Activated CD4-positive, alpha-beta T cell treated with anti-CD3 and anti-CD28 coated beads, Interleukin-2, amount 10 ng/mL, durations not matched to agents 24 days and 14 days (primary cell): ENCODE measurements around the gene TAF3. TPM values are rescaled to one million over a fixed set of nuclear protein-coding genes. Genes with fewer than 3 reads are reported as not detected.
A peak's percentile ranks its signal among the peaks of the same experiment; 100 is the strongest.

Experiments
- DNase-seq: peaks from one replicate; pipeline ENCODE4 v3.0.0; 2022
- H3K27ac Mint-ChIP-seq: one replicate; pipeline ENCODE4 v1.8.0; 2022; ENCODE audit warnings: mild to moderate bottlenecking, mixed read lengths
- H3K27me3 Mint-ChIP-seq: one replicate; pipeline ENCODE4 v1.8.0; 2022; ENCODE audit warnings: mixed read lengths
- H3K36me3 Mint-ChIP-seq: one replicate; pipeline ENCODE4 v1.8.0; 2022; ENCODE audit warnings: low read depth, mild to moderate bottlenecking, mixed read lengths
- H3K4me1 Mint-ChIP-seq: one replicate; pipeline ENCODE4 v1.8.0; 2021; ENCODE audit warnings: mixed read lengths
- H3K4me3 Mint-ChIP-seq: one replicate; pipeline ENCODE4 v1.8.0; 2022; ENCODE audit warnings: mild to moderate bottlenecking, moderate library complexity, mixed read lengths
- H3K9me3 Mint-ChIP-seq: one replicate; pipeline ENCODE4 v1.8.0; 2021; ENCODE audit warnings: mixed read lengths
- intact Hi-C: fragments of 100-400 bp; cut with micrococcal nuclease; formaldehyde crosslinking; loops from one replicate; pipeline ENCODE4 v1.15.1; 2023
- total RNA-seq: library from RNA; stranded (reverse); gene quantifications from 2 replicates; pipeline ENCODE4 v1.2.3, GENCODE V29; 2022

TAF3 gene
- total RNA-seq, 1 donor from 2014 or later: 15.1 TPM

DNA sequence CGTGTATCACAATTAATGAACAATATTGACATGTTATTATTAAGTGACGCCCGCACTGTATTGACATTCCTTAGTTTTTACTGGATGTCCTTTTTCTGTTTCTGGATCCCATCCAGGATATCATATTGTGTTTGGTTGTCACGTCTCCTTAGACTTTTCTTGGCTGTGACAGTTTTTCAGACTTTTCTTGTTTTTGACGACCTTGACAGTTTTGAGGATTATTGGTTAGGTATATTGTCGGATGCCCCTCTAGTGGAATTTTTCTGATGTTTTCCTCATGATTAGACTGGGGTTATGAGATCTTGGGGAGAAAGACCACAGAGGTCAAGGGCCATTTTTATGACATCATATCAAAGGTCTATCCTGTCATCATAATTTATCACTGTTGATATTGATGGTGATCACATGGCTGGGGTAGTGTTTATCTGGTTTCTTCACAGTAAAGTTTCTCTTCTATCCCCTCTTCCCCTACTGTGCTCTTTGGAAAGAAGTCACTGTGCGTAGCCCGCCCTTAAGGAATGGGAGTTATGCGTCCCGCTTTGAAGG is 11.1 kb downstream of the TAF3 start:
- no peaks in the 10 kb centered on the region for H3K9me3 Mint-ChIP-seq
- peaks cover 31% of the 10 kb centered on the region for H3K36me3 Mint-ChIP-seq
- no peak overlapping the region for H3K4me3 Mint-ChIP-seq
- intact Hi-C loops: no loop called here
- H3K4me1 Mint-ChIP-seq: peaks cover 9% of the 10 kb centered on the region
- H3K27ac Mint-ChIP-seq: no peak overlapping the region
- no peak for DNase-seq
- no peaks in the 10 kb centered on the region for H3K27me3 Mint-ChIP-seq

DNA sequence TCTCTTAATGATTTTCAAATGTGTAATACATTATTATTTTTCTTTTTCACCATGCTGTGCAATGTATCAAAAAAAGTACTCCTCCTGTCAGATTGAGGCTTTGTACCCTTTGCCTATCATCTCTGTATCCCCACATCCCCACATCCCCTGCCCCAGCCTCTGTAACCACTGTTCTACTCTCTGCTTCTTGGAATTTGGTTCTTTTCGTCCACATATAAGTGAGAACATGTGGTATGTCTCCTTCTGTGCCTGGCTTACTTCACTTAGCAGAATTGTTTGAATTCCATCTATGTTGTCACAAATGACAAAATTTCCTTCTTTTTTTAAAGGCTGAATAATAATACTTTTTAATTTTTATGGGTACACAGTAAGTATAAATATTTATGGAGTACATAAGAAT is 13.8 kb downstream of the TAF3 start:
- Mint-ChIP-seq H3K9me3 (no peaks in the 10 kb centered on the region), H3K36me3 (peaks cover 24% of the 10 kb centered on the region), H3K4me3 (no peak overlapping the region), H3K27ac (no peak overlapping the region), H3K27me3 (no peaks in the 10 kb centered on the region), H3K4me1 (peaks cover 7% of the 10 kb centered on the region)
- no peak for DNase-seq
- intact Hi-C loops: no loop called here

DNA sequence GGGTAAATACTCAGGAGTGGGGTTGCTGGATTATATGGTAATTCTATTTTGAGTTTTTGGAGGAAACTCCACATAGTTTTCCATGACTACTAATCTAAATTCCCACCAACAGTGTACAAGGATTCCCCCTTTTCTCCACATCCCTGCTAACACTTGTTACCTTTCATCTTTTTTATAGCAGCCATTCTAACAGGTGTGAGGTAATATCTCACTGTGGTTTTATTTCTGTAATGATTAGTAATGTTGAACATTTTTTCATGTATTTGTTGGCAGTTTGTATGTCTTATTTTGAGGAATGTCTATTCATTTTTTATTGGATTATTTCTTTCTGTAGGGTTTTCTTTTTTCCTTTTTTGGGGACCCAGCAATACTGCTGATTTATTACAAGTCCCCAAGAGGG is 14.9 kb downstream of the TAF3 start:
- Mint-ChIP-seq H3K9me3 (no peaks in the 10 kb centered on the region), H3K27me3 (no peaks in the 10 kb centered on the region), H3K36me3 (peaks cover 21% of the 10 kb centered on the region), H3K4me3 (no peak overlapping the region), H3K27ac (no peak overlapping the region), H3K4me1 (peaks cover 7% of the 10 kb centered on the region)
- no peak for DNase-seq
- intact Hi-C loops: no loop called here

DNA sequence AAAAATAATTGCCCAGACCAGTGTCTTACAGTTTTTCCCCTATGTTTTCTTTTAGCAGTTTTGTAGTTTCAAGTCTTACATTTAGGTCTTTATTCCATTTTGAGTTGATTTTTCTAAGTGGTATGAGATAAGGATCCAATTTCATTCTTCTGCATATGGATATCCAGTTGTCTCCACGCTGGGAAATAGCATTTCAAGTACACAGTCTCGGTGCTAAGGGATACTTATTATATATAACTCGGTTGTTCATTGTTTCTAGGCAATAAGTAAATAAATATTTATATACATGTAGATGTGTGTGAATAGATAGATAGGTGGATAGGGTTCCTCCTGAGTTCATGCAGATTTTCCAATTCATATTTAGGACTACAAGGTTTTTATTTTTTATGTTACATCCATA is 16.0 kb downstream of the TAF3 start:
- DNase-seq: no peak
- peaks cover 7% of the 10 kb centered on the region for H3K4me1 Mint-ChIP-seq
- H3K4me3 Mint-ChIP-seq: no peak overlapping the region
- intact Hi-C loops: no loop called here
- H3K27me3 Mint-ChIP-seq: no peaks in the 10 kb centered on the region
- peaks cover 20% of the 10 kb centered on the region for H3K36me3 Mint-ChIP-seq
- no peaks in the 10 kb centered on the region for H3K9me3 Mint-ChIP-seq
- no peak overlapping the region for H3K27ac Mint-ChIP-seq

DNA sequence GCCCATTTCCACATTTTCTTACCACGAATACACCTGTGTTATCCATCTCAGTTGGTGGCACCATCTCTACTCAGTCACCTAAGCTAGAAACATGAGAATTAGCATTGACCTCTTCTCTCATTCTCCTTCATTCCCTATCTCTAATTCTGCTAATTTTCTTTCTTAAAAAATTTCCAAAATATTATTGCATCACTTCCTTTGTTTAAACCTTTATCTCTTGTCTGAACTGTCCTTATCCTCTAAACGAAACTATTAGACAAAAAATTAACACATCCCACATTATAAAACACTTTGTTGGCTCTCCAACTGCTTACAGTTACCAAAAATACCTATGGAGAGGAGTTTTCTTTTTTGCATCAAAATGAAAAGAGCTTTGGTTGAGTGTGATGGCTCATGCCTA is 18.3 kb downstream of the TAF3 start:
- Mint-ChIP-seq H3K9me3 (no peaks in the 10 kb centered on the region), H3K4me3 (no peak overlapping the region), H3K27me3 (no peaks in the 10 kb centered on the region), H3K4me1 (peaks cover 5% of the 10 kb centered on the region), H3K36me3 (peaks cover 22% of the 10 kb centered on the region), H3K27ac (no peak overlapping the region)
- intact Hi-C loops: no loop called here
- no peak for DNase-seq

DNA sequence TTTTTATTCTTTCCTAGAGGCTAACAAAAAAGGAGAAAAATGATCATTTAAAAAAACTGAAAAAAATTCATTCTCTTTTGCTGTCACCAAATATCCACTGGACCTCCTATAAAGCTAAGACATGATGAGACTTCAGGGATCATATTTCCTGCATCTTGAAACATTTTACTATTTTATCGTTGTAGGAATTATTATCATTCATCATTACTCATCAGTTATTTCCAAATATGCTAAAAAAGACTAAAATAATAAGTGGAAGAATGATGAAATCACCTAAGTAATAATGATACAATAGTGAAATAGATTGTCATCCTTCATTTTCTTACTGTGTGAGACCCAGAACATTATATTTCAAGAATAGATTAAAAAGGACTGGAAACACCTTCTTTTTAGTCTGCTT is 28.3 kb downstream of the TAF3 start:
- H3K36me3 Mint-ChIP-seq: peaks cover 4% of the 10 kb centered on the region
- intact Hi-C loops: no loop called here
- no peak overlapping the region for H3K27ac Mint-ChIP-seq
- DNase-seq: no peak
- H3K27me3 Mint-ChIP-seq: no peaks in the 10 kb centered on the region
- H3K4me3 Mint-ChIP-seq: no peak overlapping the region
- no peaks in the 10 kb centered on the region for H3K9me3 Mint-ChIP-seq
- no peaks in the 10 kb centered on the region for H3K4me1 Mint-ChIP-seq

DNA sequence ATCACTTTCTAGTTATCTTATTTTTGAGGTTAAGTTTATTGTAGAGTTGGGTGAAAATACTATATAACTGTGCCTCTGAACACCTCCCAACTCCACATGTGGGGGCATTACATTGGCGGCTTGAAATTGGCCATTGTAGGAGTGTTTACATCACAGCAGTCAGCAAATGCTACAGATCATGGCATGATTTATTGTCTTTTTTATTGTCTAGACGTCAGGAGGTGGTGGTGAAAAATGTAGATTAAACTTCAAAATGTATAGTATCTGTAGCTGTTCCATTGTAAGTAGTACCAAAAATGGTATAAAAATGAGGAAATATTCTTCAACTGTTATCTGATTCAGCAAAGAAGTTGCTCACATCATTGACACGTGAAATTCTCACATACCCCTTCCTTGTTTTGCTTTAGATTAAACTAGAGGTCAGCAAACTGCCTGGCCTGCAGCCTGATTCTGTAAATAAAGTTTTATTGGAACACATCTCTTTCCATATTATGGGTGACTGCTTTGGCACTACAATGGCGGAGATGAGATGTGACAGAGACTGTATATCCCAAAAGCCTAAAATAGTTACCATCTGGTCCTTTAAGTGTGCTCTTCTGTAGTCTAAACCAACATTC is 35.0 kb downstream of the TAF3 start:
- intact Hi-C loops: no loop called here
- H3K4me3 Mint-ChIP-seq: no peak overlapping the region
- no peaks in the 10 kb centered on the region for H3K4me1 Mint-ChIP-seq
- DNase-seq: no peak
- H3K27ac Mint-ChIP-seq: no peak overlapping the region
- H3K27me3 Mint-ChIP-seq: no peaks in the 10 kb centered on the region
- H3K9me3 Mint-ChIP-seq: no peaks in the 10 kb centered on the region
- peaks cover 13% of the 10 kb centered on the region for H3K36me3 Mint-ChIP-seq

DNA sequence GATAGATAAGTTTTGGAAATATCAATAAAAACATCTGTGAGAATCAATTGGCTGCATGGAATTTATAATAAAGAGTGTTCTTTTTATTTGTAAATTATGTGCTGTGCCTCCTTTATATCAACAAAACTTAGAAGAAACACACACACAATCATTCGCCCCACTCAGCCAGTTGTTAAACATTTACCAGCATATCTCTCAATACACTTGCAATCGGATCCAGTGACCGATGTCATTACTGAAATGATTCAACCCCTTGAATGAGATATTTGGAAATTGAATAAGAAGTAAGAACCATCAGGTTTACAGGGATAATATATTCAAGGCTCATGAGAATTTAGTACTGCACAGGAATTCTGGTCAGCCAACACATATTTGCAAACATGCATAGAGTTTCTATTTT is 35.6 kb downstream of the TAF3 start:
- Mint-ChIP-seq H3K27ac (no peak overlapping the region), H3K9me3 (no peaks in the 10 kb centered on the region), H3K4me1 (no peaks in the 10 kb centered on the region), H3K27me3 (no peaks in the 10 kb centered on the region), H3K4me3 (no peak overlapping the region), H3K36me3 (peaks cover 12% of the 10 kb centered on the region)
- no peak for DNase-seq
- intact Hi-C loops: no loop called here

DNA sequence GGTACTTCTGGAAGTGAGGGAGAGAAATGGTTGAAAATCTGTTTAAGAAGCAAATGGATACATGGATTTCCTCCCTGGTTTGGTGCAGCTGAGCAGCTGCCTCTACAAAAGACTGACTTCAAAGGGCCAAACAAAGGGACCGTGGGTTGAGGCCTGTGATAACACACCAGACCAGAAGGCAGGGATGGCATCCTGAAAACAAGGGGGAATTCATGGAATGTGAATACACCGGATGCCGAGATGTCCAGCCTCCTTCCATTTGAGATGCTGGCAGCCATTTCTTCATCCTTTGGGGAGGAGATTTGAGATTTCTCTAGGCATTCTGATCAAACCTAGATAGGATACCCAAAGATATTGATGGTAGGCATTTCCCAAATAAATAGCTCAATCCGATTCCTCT is 36.9 kb downstream of the TAF3 start:
- Mint-ChIP-seq H3K9me3 (peaks cover 6% of the 10 kb centered on the region), H3K4me3 (no peak overlapping the region), H3K4me1 (no peaks in the 10 kb centered on the region), H3K36me3 (peaks cover 17% of the 10 kb centered on the region), H3K27me3 (no peaks in the 10 kb centered on the region), H3K27ac (no peak overlapping the region)
- intact Hi-C loops: no loop called here
- no peak for DNase-seq

DNA sequence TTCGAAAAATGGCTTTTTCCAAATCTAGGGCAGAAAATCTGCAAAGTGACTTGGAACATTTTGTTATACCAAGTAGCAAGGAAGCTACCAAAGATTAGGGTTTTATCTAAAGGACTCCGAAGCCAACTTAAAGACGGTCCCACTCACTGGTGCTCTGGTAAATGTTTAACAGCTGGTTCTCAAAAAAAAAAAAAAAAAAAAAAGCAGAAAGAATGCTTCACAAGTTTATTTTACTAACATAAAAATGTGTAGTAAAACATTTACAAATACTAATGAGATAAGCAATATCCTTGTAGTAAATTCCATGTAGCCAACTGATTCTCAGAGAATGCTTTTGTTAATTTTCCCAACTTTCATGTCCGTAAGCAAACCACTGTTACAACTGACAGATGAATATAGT is 38.4 kb downstream of the TAF3 start:
- Mint-ChIP-seq H3K4me3 (no peak overlapping the region), H3K4me1 (no peaks in the 10 kb centered on the region), H3K9me3 (peaks cover 6% of the 10 kb centered on the region), H3K27me3 (no peaks in the 10 kb centered on the region), H3K36me3 (peaks cover 19% of the 10 kb centered on the region), H3K27ac (no peak overlapping the region)
- DNase-seq: peak; percentile 16
- intact Hi-C loops: no loop called here

DNA sequence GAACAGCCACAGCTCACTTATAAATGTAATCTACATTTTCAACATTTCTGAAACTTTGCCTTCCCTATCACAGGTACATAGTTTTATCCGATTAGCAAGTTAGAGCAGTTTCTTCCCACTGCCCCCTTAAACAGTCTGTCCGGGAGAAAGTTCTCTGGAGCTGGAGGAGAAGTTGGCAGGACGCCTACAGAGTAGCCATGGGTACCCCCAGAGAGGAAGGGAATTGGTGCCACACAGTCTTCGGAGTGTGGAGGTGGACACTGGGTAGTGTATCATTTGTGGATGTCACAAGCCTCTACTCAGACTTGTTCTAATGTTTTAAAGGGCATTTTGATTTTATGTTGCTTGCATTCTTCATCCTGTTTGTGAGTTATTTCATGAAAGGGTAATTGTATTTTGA is 39.0 kb downstream of the TAF3 start:
- intact Hi-C loops: no loop called here

DNA sequence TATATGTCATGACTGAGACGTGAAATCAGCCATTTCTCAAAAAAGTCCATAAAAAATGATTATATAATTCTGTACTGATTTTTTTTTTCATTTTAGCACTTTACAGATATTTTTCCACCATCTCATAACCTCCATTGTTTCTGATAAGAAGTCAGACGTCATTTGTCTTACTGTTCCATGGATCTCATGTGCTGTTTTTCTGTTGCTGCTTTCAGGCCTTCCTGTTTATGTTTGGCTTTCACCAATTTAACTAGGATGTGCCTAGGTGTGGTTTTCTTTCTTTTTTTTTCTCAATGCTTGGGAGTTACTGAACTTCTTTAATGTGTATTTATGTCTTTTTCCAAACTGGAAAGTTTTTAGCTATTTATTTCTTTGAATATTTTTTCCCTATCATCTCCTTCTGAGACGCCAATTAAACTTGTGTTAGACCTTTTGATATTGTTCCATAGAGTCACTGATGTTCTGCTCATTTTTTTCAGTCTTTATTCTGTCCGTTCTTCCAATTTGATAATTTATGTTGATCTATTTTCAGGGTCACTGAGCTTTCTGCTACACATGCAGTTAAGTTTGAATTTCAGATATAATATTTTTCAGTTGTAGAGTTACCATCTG is 43.3 kb downstream of the TAF3 start:
- Mint-ChIP-seq H3K27me3 (no peaks in the 10 kb centered on the region), H3K36me3 (peaks cover 29% of the 10 kb centered on the region), H3K9me3 (peaks cover 15% of the 10 kb centered on the region), H3K4me1 (peaks cover 2% of the 10 kb centered on the region), H3K4me3 (no peak overlapping the region), H3K27ac (no peak overlapping the region)
- intact Hi-C loops: no loop called here
- no peak for DNase-seq

More for the DNA sequence above, 39.0 kb downstream of the TAF3 start:
- Mint-ChIP-seq H3K9me3 (peaks cover 6% of the 10 kb centered on the region), H3K27me3 (no peaks in the 10 kb centered on the region), H3K36me3 (peaks cover 22% of the 10 kb centered on the region), H3K27ac (no peak overlapping the region), H3K4me3 (no peak overlapping the region), H3K4me1 (no peaks in the 10 kb centered on the region)
- peak; percentile 37 for DNase-seq

DNA sequence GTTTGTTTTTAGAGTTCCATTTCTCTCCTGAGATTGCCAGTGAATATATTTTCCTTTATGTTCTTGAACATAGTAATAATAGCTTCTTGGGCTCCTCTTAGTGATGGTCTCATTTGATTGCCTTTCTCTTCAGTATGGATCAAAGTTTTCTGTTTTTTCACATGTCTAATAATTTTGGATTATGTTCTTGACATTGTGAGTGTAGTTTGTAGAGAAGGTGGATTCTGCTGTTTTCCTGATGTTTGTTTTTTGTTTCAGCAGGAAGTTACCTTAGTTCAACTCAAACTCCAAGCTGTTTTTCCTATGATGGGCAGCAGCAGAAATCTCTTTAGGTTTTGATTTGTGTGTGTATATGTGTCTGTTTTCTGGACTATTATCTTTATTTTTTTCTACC is 43.8 kb downstream of the TAF3 start:
- DNase-seq: no peak
- intact Hi-C loops: no loop called here
- H3K4me1 Mint-ChIP-seq: peaks cover 2% of the 10 kb centered on the region
- H3K9me3 Mint-ChIP-seq: peaks cover 15% of the 10 kb centered on the region
- no peak overlapping the region for H3K4me3 Mint-ChIP-seq
- H3K27ac Mint-ChIP-seq: no peak overlapping the region
- no peaks in the 10 kb centered on the region for H3K27me3 Mint-ChIP-seq
- H3K36me3 Mint-ChIP-seq: peaks cover 28% of the 10 kb centered on the region

DNA sequence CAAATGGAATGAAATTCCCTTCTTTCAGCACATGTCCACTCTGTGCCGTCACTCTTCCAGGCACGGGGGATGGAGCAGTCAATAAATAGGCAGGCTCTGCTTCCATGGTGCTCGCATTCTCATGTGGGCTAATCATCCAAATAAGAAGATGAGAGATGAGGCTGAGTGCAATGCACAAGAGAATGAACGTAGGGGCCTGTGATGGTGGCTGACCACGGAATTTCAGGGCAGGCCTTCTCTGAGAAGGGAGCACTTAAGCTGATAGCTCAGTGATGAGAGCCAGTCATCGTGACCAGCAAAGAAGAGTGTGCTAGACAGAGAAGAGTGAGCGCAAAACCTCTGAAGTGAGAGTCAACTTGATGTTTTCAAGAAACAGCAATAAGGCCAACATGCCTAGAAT is 47.9 kb downstream of the TAF3 start:
- DNase-seq: no peak
- peaks cover 7% of the 10 kb centered on the region for H3K4me1 Mint-ChIP-seq
- peaks cover 23% of the 10 kb centered on the region for H3K36me3 Mint-ChIP-seq
- no peak overlapping the region for H3K27ac Mint-ChIP-seq
- intact Hi-C loops: no loop called here
- no peak overlapping the region for H3K4me3 Mint-ChIP-seq
- no peaks in the 10 kb centered on the region for H3K27me3 Mint-ChIP-seq
- H3K9me3 Mint-ChIP-seq: peaks cover 9% of the 10 kb centered on the region

DNA sequence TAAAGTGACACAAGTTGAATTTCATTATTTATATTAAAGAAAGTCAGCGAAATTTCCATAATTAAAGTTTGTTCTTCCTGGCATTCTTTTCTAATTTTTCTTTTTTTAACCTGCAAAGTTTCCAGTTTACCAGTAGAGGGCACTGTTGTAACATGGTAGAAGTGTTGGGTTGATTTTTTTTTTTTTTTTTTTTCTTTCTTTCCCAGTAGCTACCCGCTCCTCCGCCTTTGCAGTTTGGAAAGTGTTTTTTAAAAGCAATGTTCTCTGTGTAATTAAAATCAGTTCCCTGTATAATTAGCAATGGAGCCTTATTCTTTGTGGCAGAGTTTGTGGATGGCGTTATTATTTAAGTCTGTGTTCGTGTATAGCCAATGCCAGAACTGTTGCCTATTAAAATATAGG is 53.7 kb downstream of the TAF3 start:
- intact Hi-C loops: loop anchor here (1.0 to 10.0 kb wide), 3 partner anchors 170 to 1430 kb away; no protein-coding TSS in a partner anchor
- no peaks in the 10 kb centered on the region for H3K36me3 Mint-ChIP-seq
- H3K27ac Mint-ChIP-seq: no peak overlapping the region
- H3K4me1 Mint-ChIP-seq: peaks cover 7% of the 10 kb centered on the region
- H3K9me3 Mint-ChIP-seq: no peaks in the 10 kb centered on the region
- no peak for DNase-seq
- H3K27me3 Mint-ChIP-seq: no peaks in the 10 kb centered on the region
- peak overlapping the region; percentile 63 for H3K4me3 Mint-ChIP-seq
